ENCODE measurements around the gene ZNF43. TPM values are rescaled to one million over a fixed set of nuclear protein-coding genes. Genes with fewer than 3 reads are reported as not detected.
"Not testable (repeated sequence)": the region's sequence is repeated elsewhere in the genome, so short reads cannot be mapped to it uniquely, and the experiment has no call there.

The ZNF43 gene
- 10 to 100 TPM; 20.6 to 44.8 (median 37.2) TPM for polyA plus RNA-seq (ENCODE audit: insufficient read depth in 1 of 5, insufficient read length in 5 of 5, low replicate concordance in 1 of 5)
- long read RNA-seq, donor 1, full-length matches to known transcripts: 16 of 16 reads
- long read RNA-seq, donor 1, partial matches to known transcripts: 0 of 16 reads
- long read RNA-seq, donor 1, other reads (novel, unspliced or antisense): 0 of 16 reads
- long read RNA-seq, donor 2, partial matches to known transcripts: 0 of 3 reads
- long read RNA-seq, donor 2, other reads (novel, unspliced or antisense): 0 of 3 reads
- long read RNA-seq, donor 3, full-length matches to known transcripts: 11 of 5,263 reads
- long read RNA-seq, donor 3, partial matches to known transcripts: 5,252 of 5,263 reads
- long read RNA-seq, donor 3, other reads (novel, unspliced or antisense): 0 of 5,263 reads
- long read RNA-seq, donor 4, full-length matches to known transcripts: 10 of 10 reads
- long read RNA-seq, donor 4, partial matches to known transcripts: 0 of 10 reads
- long read RNA-seq, donor 4, other reads (novel, unspliced or antisense): 0 of 10 reads
- long read RNA-seq, donor 5, full-length matches to known transcripts: 20 of 20 reads
- long read RNA-seq, donor 5, partial matches to known transcripts: 0 of 20 reads
- long read RNA-seq, donor 5, other reads (novel, unspliced or antisense): 0 of 20 reads
- long read RNA-seq, donor 6, full-length matches to known transcripts: 12 of 12 reads
- long read RNA-seq, donor 6, partial matches to known transcripts: 0 of 12 reads
- long read RNA-seq, donor 6, other reads (novel, unspliced or antisense): 0 of 12 reads
- long read RNA-seq, donor 7, full-length matches to known transcripts: 7 of 7 reads
- long read RNA-seq, donor 7, partial matches to known transcripts: 0 of 7 reads
- long read RNA-seq, donor 7, other reads (novel, unspliced or antisense): 0 of 7 reads
- long read RNA-seq, donor 8, partial matches to known transcripts: 0 of 3 reads
- long read RNA-seq, donor 8, other reads (novel, unspliced or antisense): 0 of 3 reads

DNA sequence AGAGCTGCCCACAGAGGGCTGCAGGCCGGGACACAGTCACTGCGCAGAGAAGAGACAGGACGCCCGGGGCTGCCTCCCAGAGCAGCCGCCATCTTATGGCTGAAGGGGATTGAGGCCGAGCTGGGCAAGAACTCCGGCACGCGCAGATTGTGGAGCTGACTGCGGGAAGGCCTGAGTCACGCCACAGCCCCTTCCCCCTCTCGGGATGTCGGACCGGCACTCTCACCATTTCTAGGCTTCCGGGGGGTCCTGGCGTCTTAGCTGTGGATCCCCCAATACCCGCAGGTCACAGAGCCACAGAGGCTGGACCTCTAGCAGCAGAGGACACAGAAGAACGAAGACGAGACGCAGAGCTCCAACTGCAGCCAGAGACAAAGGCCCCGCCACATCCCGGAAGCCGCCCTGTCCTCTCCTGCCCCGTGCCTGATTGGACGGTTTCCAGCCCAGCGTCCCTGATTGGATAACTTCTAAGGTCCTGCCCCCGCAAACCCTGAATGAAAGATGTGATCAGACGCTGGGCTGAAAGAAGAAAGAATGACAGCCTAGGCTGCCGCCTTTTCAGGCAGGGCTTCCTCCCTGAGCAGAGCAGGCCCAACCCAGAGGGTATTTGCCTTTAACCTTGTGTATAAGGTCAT is at the start of gene ZNF43:
Gene ZNF43, minus strand, starts transcription at position 373 of the 635 bp plus-strand sequence. Its CDS starts 144 bp downstream, at position 229.
- peak; percentile 92 to 95 for DNase-seq

DNA sequence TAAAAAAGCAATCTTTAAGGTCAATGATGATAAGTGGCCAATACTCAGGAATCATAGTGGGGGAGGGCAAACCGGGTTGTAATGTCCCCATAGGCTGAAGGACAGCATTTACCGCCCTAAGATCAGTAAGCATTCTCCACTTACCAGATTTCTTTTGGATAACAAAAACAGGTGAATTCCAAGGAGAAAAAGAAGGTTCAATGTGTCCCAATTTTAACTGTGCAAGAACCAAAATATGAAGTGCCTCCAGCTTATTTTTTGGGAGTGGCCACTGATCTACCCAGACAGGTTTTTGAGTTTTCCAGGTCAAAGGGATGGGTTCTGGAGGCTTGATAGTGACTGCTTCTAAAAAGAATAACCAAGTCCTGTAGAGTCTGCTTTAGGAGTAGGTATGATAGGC is 49.5 kb upstream of the ZNF43 start:
- DNase-seq: not testable (repeated sequence)

DNA sequence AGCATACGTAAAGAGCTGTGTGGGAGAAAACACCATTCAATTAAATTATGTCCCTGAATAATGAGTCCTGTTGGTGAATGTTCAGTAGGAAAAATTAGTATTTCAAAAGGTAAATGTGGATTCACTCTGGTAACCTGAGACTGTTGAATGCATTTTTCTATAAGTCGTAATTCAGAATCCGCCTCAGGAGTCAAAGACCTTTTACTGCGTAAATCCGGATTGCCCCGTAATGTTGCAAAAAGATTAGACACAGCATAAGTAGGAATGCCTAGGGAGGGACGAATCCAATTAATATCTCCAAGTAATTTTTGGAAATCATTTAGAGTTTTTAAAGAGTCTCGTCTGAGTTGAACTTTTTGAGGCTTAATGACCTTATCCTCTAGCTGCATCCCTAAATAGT is 48.8 kb upstream of the ZNF43 start:
- DNase-seq: not testable (repeated sequence)

DNA sequence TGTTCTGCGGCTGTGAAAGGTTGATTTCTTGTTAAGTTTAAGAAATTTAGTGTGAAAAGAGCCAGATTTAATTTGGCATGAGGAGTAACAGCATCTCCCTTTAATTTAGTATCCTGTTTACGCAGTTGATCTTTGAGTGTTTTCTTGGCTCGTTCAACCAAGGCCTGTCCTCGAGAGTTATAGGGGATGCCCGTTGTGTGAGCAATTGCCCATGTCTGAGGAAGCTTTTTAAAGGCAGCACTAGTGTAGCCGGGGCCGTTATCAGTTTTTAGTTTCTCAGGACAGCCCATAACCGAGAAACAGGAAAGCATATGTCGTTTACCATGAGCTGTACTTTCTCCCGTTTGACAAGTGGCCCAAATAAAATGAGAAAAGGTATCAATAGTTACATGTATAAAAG is 47.5 kb upstream of the ZNF43 start:
- DNase-seq: no peak

DNA sequence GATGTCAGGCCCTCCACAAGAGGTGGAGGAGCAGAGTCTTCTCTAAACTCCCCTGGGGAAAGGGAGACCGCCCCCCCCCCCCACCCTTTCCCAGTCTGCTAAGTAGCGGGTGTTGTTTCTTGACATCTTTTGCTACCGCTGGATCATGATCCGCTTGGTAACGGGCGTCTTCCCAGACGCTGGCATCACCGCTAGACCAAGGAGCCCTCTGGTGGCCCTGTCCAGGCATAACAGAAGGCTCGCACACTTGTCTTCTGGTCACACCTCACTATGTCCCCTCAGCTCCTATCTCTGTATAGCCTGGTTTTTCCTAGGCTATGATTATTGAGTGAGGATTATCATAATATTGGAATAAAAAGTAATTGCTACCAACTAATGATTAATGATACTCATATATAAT is 44.8 kb upstream of the ZNF43 start:
- not testable (repeated sequence) for DNase-seq

DNA sequence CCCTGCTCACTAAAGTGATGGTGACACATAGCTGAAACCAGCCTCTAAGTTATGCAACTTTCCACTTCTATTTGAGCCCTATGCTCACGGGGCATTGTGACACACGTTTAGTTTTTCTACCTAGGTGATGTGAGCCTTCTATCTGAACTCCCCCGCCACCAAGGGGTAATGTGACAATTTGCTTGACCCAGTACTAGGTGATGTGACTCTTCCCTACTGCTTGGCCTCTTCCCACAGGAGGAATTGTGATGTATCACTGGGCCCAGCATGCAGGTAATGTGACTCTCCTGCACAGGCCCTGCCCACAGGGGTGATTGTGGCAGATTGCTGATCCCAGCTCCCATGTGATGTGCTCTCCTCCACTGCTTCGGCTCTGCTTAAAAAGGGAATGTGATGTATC is 42.7 kb upstream of the ZNF43 start:
- DNase-seq: no peak

DNA sequence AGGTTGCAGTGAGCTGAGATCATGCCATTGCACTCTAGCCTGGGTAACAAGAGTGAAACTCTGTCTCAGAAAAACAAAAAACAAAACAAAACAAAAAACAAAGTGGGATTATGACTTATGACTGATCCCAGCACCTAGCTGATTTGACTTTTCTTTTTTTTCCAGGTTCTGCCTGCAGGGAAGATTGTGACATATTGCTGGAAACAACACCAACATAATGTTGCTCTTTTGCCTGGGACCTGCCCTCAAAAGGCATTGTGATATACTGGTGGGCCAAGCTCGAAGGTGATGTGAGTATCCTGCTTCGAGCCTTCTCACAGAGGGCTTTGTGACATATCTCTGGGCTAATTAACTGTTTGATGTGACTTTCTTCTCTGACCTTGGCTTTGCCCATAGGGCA is 42.0 kb upstream of the ZNF43 start:
- no peak for DNase-seq

DNA sequence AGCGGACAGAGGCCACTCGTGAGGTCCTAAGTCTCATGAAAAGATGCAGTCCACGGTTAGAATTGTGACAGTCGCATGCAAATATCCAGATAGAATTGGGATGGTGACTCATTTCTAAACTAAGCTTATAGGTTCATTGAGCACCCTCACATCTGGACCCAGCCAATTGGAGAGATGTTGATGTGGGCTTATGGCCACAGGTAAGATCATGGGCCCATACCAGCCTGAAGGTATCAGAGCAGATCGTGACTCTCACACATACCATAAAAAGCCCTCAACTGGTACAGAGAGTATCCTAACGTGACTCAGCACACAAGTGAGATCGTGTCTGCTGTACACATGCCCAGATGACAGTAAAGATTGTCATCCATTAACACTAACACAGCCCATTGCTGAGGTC is 40.6 kb upstream of the ZNF43 start:
- not testable (repeated sequence) for DNase-seq

DNA sequence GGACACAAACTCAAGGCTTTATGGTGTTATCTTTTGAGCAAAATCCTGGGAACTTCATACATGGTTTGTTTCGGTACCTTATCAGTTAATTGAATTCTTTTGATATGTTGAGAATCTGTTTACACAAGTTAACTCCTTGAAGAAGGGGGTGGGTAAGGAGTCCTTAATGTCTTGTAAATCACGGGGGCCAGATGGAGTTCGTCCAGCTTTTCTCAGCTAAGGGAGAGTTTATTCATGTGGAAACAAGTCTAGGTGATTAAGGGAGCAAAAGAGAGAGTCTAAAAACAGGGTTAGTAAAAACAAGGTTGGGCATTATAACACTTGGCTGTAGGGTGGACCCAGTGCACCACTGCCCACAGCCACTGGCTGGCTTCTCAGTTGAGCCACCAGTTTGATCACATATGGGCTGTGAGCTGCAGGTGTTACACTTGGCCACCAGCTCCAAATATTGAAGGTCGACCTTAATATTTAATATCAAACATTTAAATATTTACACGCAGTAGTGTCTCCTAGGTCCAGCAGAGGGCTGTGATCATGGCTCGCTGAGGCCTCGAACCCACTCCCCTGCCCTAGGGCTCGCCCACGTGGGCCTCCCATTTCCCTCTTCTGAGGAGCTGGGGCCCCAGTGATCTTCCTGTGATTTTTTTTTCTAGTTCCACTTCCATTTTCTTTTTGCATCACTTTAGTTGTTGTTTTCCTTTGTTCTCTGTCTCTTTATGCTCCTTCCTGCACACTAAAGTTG is 21.0 kb upstream of the ZNF43 start:
- DNase-seq: no peak

DNA sequence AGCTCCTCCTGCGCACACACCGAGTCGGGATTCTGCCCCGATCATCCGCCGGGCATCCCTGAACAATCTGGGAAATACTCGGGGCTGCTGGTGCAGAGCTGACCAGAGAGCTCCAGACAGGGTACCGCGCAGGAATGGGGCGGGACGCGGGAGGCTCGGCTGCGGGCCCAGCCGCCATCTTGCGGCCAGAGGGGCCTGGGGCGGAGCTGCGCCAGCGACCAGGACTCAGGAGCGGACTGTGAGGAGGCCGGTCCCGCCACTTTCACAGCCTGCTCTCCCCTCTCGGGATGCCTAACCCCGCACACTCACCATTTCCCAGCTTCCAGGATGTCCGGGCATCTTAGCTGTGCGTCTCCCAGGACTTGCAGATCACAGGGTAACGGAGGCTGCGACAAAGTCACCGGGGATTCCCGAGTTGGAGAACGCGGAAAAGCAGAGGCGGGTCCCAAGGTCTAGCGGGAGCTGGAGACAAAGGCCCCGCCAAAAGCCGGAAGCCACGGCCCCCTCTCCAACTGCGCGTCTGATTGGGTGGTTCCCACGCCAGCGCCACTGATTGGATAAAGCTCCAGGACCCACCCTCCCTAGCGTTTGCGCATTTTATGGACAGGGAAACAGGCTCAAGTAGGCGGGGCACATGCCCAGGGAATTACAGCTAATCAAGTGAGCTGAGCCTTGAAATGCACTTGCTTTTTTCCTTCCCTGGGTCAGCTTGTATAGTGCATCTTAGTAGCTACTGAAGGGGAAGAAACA is 15.8 kb upstream of the ZNF43 start:
- peak; percentile 92 to 95 for DNase-seq

DNA sequence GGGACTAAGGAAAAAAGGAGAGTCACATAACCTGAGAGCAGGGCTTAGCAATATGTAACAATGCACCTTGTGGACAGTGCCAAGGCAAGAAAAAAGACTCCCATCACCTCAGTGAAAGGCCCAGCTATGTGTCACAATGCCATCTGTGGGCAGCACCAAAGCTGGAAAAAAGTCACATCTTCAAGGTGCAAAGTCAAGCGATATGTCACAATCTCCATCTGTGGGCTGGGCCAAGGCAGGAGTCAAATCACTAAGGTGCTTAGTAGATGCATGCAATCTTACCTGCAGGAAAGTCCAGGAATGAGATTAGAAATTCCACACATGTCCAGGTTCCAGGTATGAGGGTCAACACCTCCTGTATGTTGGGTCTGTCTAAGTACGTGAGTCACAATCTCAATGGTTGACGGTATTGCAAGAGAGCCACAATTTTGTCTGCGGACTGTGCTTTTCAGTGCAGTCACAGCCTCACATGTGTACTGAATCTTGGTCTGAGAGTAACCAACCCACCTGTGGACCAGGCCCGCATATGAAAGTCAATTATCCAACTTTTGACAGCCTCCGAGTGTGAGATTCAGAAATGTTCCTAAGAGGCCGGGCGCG is 14.8 kb upstream of the ZNF43 start:
- no peak for DNase-seq

DNA sequence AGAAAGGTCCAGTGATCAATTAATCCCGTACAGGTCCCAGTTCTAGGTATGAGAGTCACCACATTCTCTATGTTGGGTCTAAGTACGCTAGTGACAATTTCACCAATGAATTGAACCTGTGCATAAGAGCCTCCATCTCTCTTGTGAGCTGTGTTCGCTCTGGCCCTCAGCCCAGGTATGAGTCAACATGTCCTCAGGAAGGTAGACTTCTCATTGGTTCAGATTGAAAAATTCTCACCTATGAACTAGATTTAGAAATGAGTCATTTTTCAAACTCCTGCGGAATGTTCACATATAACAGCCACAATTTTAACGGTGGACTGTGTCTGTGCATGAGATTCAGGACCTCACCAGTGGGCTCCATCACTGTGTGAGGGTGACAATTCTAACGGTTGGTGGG is 12.7 kb upstream of the ZNF43 start:
- no peak for DNase-seq

DNA sequence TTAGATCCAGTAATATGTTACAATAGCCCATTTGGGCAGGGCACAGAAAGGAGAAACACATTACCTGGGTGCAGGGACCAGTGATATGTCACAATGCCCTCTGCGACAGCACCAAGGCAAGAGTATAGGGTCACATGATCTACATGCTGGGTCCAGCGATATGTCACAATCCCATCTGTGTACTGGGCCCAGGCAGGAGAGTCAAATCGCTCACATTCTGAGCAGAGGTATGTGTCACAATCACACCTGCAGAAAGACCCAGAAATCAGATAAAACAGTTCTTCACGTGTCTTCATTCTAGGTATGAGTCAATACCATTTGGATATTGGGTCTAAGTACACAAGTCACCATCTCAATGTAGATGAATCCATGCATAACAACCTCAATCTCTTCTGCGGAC is 7.1 kb upstream of the ZNF43 start:
- DNase-seq: no peak

DNA sequence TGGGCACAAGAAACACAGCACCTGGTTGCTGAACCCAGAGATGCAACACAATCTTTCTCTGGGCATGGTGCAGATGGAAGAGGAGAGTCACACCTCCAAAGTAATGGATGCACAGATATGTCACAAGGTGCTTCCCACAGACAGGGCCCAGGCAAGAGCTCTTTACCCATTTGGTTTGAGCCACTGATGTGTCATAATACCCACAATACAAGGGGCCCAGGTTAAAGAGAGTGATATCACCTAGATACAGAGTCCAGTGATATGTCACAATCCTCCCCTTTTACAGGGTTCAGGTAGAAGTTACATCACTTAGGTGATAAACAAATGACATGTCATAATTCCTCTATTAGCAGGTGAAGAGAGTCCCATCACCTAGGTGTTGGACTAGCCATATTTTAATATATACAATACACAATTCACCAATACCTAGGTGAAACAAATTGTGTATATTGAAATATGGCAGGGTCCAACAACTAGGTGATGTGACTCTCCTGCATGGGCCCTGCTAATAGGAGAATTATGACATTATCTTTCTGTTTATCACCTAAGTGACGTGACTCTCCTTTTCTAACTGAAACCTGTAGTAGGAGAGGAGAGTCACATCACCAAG is 5.6 kb upstream of the ZNF43 start:
- DNase-seq: no peak

DNA sequence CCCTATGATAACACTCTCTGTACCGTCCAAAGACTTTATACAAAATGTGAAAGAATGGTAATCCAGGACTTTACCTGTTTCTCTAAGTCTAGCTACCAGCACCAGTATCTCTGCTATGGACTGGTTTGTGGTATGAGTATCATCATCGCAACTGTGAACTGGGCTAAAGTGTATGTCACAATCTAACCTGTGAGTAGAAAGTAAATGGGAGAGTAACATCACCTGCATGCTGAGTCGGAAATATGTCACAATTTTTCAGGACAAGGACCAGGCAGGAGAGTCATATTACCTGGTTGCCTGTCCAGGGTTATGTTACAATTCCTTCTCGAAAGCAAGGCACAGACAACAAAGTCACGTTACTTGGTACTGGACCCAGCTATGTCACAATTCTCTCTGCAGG is 5.1 kb upstream of the ZNF43 start:
- DNase-seq: no peak

DNA sequence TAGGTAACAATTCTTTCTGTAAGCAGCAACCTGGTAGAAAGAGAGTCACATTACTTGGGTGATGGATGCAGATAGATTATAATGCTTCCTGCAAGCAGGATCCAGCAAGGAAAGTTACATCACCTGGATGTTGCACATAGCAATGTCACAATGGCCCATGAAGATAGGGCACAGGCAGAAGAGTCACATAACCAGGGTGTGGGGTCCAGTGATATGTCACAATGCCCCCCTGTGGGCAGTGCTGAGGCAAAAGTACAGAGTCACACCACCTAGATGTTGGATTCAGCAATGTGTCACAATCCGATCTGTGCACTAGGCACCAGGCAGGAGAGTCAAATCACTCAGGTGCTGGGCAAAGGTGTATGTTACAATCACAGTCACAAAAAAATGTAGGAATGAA is 4.0 kb upstream of the ZNF43 start:
- no peak for DNase-seq

DNA sequence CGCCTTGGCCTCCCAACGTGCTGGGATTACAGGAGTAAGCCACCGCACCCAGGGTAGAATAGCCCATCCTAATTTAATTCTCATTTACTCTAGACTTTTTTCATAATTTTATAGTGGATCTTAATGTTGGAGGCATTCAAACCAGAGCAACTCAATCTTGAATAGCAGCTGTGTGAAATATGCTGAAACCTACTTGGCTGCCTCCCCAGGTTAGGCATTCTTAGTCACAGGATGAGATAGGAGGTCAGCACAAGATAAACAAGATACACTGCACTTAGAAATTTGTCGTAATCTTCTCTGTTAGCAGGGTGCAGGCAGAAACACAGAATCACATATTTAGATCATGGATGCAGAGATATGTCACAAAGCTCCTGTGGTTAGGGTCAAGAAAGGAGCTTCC is 2.7 kb upstream of the ZNF43 start:
- DNase-seq: no peak

DNA sequence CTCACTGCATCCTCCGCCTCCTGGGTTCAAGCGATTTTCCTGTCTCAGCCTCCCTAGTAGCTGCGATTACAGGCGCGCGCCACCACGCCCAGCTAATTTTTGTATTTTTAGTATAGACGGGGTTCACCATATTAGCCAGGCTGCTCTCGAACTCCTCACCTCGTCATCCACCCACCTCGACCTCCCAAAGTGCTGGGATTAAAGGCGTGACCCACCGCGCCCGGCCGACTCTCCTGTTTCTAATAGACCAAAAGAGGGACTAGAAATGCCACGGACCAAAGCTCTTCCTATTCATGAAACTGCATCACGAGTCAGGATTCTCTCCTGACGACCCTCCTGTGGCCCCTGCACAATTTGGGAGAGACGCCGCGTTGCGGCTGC is 563 bp downstream of the ZNF43 start:
- no peak for DNase-seq

DNA sequence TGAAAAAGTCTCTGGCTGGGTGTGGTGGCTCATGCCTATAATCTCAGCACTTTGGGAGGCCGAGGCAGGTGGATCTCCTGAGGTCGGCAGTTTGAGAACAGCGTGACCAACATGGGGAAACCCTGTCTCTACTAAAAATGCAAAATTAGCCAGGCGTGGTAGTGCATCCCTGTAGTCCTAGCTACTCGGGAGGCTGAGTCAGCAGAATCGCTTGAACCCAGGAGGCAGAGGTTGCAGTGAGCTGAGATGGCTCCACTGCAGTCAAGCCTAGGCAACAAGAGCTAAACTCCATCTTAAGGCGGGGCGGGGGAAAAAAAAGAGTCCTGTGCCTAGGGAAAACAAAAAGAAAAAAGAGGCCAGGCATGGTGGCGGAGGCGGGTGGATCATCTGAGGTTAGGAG is 2.2 kb downstream of the ZNF43 start:
- DNase-seq: no peak

DNA sequence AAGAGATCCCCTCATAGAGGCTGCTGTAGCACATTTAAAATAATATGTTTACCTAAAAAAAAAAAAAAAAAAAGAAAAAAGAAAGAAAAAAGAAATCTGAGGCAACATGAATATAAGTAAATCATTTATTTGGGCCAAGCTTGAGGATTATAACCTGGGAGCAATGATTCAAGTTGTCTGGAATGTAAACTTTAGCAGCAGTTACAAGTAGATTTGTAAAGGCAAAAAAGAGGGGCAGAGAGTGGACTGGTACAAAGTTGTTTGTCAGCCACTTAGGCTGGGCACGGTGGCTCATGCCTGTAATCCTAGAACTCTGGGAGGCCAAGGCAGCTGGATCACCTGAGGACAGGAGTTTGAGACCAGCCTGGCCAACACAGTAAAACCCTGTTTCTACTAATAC is 11.3 kb downstream of the ZNF43 start:
- no peak for DNase-seq

All from right lung (tissue), 10 donors.